Ascending aorta (tissue), 2 donors: ENCODE data around the gene MGME1. TPM values are rescaled to one million over a fixed set of nuclear protein-coding genes. Genes with fewer than 3 reads are reported as not detected.

ENCODE experiments used
- DNase-seq, 2 donors: peaks; one replicate each; pipeline ENCODE4 v3.0.0-alpha.2; 2019; ENCODE audit warnings: low spot score in 2 of 2
- H3K27ac ChIP-seq, 2 donors: fragments of 200-600 bp; sonication (generic); one replicate each; pipeline ENCODE4 v1.5.1; 2016 to 2017; ENCODE audit warnings: mild to moderate bottlenecking in 1 of 2
- H3K27me3 ChIP-seq: fragments of 200-600 bp; sonication (generic); one replicate; pipeline ENCODE4 v1.5.1; 2017
- H3K36me3 ChIP-seq, 2 donors: fragments of 200-600 bp; sonication (generic); one replicate each; pipeline ENCODE4 v1.5.1; 2016
- H3K4me1 ChIP-seq, 2 donors: fragments of 200-600 bp; sonication (generic); one replicate each; pipeline ENCODE4 v1.5.1; 2016 to 2017; ENCODE audit warnings: mild to moderate bottlenecking in 1 of 2
- H3K4me3 ChIP-seq, 2 donors: fragments of 200-600 bp; sonication (generic); one replicate each; pipeline ENCODE4 v1.5.1; 2016 to 2017; ENCODE audit warnings: mild to moderate bottlenecking in 1 of 2
- H3K9me3 ChIP-seq, 2 donors: fragments of 200-600 bp; sonication (generic); one replicate each; pipeline ENCODE4 v1.5.1; 2016
- intact Hi-C: fragments of 100-400 bp; cut with DNase I; formaldehyde crosslinking; loops from one replicate; pipeline ENCODE4 v1.15.1; 2023
- total RNA-seq: library from RNA; depleted of rRNA; stranded (reverse); fragments of >200 nt; gene quantifications from one replicate; pipeline ENCODE4 v1.1.0, GENCODE V29; 2016
- TF ChIP-seq, protein P1 (sequence below), 3 experiments: fragments of 200-600 bp in 2 of 3; fragments of 450-650 bp in 1 of 3; sonication (generic) in 2 of 3; IDR thresholded peaks; one replicate each; pipeline ENCODE4 v1.5.1; 2016 to 2019; ENCODE audit warnings: antibody characterized with exemption in 3 of 3, mild to moderate bottlenecking in 1 of 3, moderate library complexity in 1 of 3

MGME1 gene
- total RNA-seq, 1 donor from 2014 or later, result 0.85 TPM

DNA sequence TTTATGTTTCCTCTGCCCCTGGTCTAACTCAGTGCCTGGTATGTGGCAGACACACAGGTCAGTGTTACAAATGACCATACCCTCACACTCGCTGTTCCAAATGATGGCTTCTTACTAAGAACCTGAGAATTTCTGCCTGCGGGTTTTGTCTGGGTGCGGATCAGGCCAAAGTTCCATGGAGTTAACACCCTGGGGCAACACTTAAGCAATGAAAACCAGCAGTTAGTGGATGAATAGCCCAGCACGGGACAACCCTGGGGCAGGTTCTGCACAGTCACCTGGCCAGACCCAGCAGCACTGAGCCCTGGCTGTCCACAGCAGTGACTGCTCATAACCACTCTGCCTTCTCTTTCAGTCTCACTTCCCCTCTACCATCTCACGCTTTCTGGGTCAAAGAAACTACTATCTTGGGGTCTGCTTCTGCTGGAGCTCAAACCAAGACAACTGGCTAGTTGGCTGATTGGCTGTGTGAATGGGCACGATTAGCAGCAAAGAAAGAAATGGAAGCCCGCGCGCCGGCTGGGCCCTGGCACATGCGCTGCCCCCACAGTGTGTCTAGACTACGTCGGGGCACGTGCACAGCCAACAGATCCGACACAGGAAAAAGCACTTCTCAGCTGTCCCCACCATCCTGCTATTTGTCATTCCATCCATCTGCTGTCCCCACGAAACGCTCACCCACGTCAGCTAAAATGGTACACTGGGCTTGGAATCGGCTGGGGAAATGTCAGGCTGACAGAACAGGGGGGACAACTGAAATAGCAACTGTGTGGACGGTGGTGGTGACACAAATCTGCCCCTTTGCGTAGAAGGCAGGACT is 36.6 kb downstream of the MGME1 start:
- DNase-seq, result no peak
- Histone ChIP-seq H3K36me3 (no peaks in the 10 kb centered on the region), H3K9me3 (no peaks in the 10 kb centered on the region), H3K27me3 (no peaks in the 10 kb centered on the region), H3K27ac (no peak overlapping the region), H3K4me3 (no peak overlapping the region), H3K4me1 (no peaks in the 10 kb centered on the region)
- intact Hi-C loops, result no loop called here
- TF ChIP-seq, protein P1, sequence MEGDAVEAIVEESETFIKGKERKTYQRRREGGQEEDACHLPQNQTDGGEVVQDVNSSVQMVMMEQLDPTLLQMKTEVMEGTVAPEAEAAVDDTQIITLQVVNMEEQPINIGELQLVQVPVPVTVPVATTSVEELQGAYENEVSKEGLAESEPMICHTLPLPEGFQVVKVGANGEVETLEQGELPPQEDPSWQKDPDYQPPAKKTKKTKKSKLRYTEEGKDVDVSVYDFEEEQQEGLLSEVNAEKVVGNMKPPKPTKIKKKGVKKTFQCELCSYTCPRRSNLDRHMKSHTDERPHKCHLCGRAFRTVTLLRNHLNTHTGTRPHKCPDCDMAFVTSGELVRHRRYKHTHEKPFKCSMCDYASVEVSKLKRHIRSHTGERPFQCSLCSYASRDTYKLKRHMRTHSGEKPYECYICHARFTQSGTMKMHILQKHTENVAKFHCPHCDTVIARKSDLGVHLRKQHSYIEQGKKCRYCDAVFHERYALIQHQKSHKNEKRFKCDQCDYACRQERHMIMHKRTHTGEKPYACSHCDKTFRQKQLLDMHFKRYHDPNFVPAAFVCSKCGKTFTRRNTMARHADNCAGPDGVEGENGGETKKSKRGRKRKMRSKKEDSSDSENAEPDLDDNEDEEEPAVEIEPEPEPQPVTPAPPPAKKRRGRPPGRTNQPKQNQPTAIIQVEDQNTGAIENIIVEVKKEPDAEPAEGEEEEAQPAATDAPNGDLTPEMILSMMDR (IDR thresholded peaks at IDR 0.05), result no peak

DNA sequence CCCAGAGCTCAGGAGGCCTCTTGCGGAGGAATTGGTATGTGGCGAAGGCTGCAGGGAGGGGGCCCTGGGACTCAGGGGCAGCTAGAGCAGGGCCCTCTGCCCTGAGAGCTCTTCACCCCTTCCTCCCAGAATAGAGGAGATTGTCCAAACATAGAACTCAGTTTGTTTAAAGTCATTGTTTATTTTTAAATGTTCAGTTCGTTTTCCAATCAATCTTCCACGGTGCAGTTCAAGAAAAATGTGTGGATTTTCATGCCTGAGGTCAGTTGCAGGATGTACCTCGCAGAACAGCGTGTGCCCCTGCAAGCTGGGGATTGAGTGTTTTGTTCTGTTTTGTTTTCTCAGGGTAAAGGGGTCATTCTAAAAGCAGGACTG is 37.2 kb downstream of the MGME1 start:
- Histone ChIP-seq H3K36me3 (no peaks in the 10 kb centered on the region), H3K4me1 (no peaks in the 10 kb centered on the region), H3K27ac (no peak overlapping the region), H3K4me3 (no peak overlapping the region), H3K9me3 (no peaks in the 10 kb centered on the region), H3K27me3 (no peaks in the 10 kb centered on the region)
- TF ChIP-seq, protein P1 (IDR thresholded peaks at IDR 0.05), result no peak
- no peak for DNase-seq
- intact Hi-C loops, result no loop called here

DNA sequence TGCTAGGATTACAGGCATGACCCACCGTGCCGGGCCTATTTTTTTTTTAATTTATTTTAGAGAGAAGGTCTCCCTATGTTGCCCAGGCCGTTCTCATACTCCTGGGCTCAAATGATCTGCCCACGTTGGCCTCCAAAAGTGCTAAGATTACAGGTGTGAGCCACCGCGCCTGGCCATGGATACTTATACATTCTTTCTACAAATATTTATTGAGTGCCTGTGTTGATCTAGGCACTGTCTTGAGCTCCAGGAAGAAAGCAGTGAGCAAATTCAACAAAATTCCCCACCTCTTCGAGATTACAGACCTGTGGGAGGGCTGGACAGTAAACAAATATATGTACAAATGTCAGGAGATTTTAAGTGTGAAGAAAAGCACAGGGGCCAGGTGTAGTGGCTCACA is 37.9 kb downstream of the MGME1 start:
- no peak overlapping the region for H3K27ac ChIP-seq
- TF ChIP-seq, protein P1 (IDR thresholded peaks at IDR 0.05), result no peak
- H3K4me1 ChIP-seq, result no peaks in the 10 kb centered on the region
- no peak for DNase-seq
- H3K4me3 ChIP-seq, result no peak overlapping the region
- no peaks in the 10 kb centered on the region for H3K36me3 ChIP-seq
- intact Hi-C loops, result no loop called here
- H3K27me3 ChIP-seq, result no peaks in the 10 kb centered on the region
- H3K9me3 ChIP-seq, result no peaks in the 10 kb centered on the region

DNA sequence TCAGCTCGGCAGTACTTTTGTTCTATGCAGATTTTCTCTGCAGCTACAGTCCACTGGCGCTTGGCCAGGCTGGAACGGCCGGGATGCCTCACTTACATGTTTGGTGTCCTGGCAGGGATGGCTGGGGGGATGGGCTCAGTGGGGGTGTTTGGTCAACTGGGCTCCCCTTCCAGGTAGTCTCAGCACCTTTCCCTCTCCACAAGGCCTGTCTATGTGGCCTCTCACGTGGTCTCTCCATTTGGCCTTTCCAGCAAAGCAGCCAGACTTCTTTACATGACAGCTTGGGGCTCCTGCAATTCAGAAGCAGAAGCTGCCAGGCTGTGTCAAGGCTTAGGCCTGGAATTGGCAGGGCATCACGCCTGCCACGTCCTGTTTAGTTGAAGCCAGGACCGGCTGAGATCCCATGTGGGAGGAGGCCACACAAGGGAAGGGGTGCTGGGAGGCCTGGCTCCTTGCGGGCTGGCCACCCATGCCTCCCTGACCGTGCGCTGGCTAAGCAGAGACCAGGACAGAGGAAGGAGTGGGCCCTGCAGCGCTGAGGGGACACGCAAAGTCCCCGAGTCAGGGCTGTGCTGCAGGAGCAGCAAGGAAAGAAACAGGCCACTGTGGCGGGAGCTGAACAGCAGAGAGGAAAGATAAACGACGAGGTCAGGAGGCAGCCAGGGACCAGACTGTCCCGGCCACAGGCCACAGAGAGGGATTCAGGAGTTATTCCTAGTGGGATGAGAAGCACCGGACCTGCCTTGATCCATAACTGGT is 38.9 kb downstream of the MGME1 start:
- no peaks in the 10 kb centered on the region for H3K9me3 ChIP-seq
- H3K4me1 ChIP-seq, result no peaks in the 10 kb centered on the region
- DNase-seq, result no peak
- TF ChIP-seq, protein P1 (IDR thresholded peaks at IDR 0.05), result no peak
- H3K27me3 ChIP-seq, result no peaks in the 10 kb centered on the region
- intact Hi-C loops, result no loop called here
- no peaks in the 10 kb centered on the region for H3K36me3 ChIP-seq
- H3K4me3 ChIP-seq, result no peak overlapping the region
- no peak overlapping the region for H3K27ac ChIP-seq

DNA sequence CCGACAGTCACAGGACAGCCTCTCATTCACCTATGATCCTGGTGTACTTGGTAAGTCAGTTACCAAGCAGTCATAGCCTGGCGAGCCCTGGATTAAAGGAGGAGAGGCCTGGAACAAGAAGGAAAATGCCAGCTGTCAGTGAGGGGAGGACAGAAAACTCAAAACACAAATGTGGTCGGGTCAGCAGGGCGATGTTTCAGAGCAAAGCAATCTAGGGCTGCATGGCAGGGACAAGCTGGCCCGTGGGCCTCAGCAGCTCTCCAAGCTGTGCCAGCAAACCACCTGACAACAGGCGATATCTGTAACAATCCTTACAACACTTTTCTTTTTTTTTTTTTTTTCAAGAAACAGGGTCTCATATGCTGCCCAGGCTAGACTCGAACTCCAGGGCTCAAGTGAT is 40.3 kb downstream of the MGME1 start:
- H3K9me3 ChIP-seq, result no peaks in the 10 kb centered on the region
- no peak overlapping the region for H3K4me3 ChIP-seq
- intact Hi-C loops, result no loop called here
- H3K27me3 ChIP-seq, result no peaks in the 10 kb centered on the region
- no peaks in the 10 kb centered on the region for H3K4me1 ChIP-seq
- no peak for DNase-seq
- no peaks in the 10 kb centered on the region for H3K36me3 ChIP-seq
- TF ChIP-seq, protein P1 (IDR thresholded peaks at IDR 0.05), result no peak
- no peak overlapping the region for H3K27ac ChIP-seq
